Measurements from ENCODE around the gene CACNB2. TPM values are rescaled to one million over a fixed set of nuclear protein-coding genes. Genes with fewer than 3 reads are reported as not detected.
A peak's percentile ranks its signal among the peaks of the same experiment; 100 is the strongest.

Gene CACNB2
- total RNA-seq, result 10 to 100 TPM; 19.0 to 20.6 TPM

GRCh38 chr10:18140149-18140956 lies at the start of gene CACNB2:
TSS of gene CACNB2 (plus strand) at chr10:18140424.
- Histone ChIP-seq H3K27ac (peak within 1 kb of the TSS; percentile 85 to 88), H3K27me3 (no peaks in the 10 kb centered on the region), H3K9me3 (no peaks in the 10 kb centered on the region), H3K4me1 (peaks cover 0 to 13% of the 10 kb centered on the region in 2 donors), H3K36me3 (no peaks in the 10 kb centered on the region), H3K4me3 (peak within 1 kb of the TSS; percentile 62 to 67)
- DNase-seq (ENCODE audit: low spot score), result no peak
- TF ChIP-seq CTCF (IDR thresholded peaks at IDR 0.05), result peak in 1 of 2 donors; percentile 10

- Histone ChIP-seq H3K36me3 (no peaks in the 10 kb centered on the region), H3K27ac (no peak overlapping the region), H3K4me3 (no peak overlapping the region), H3K27me3 (no peaks in the 10 kb centered on the region), H3K9me3 (no peaks in the 10 kb centered on the region), H3K4me1 (no peaks in the 10 kb centered on the region)
- DNase-seq (ENCODE audit: low spot score), result no peak
- TF ChIP-seq CTCF (IDR thresholded peaks at IDR 0.05), result no peak
Measured at GRCh38 chr10:18094332-18094731, 45.9 kb upstream of the CACNB2 start.

- Histone ChIP-seq H3K4me3 (no peak overlapping the region), H3K36me3 (no peaks in the 10 kb centered on the region), H3K27ac (no peak overlapping the region), H3K4me1 (no peaks in the 10 kb centered on the region), H3K27me3 (no peaks in the 10 kb centered on the region), H3K9me3 (no peaks in the 10 kb centered on the region)
- TF ChIP-seq CTCF (IDR thresholded peaks at IDR 0.05), result no peak
- DNase-seq (ENCODE audit: low spot score), result no peak
Measured at GRCh38 chr10:18094793-18095192, 45.4 kb upstream of the CACNB2 start.

- H3K36me3 ChIP-seq, result no peaks in the 10 kb centered on the region
- no peaks in the 10 kb centered on the region for H3K4me1 ChIP-seq
- H3K4me3 ChIP-seq, result no peak overlapping the region
- no peak for TF ChIP-seq CTCF (IDR thresholded peaks at IDR 0.05)
- DNase-seq (ENCODE audit: low spot score), result no peak
- no peaks in the 10 kb centered on the region for H3K27me3 ChIP-seq
- H3K27ac ChIP-seq, result no peak overlapping the region
- no peaks in the 10 kb centered on the region for H3K9me3 ChIP-seq
Measured at GRCh38 chr10:18097524-18097923, 42.7 kb upstream of the CACNB2 start.

GRCh38 chr10:18098201-18098600 lies 42.0 kb upstream of the CACNB2 start:
- Histone ChIP-seq H3K27ac (no peak overlapping the region), H3K4me1 (no peaks in the 10 kb centered on the region), H3K4me3 (no peak overlapping the region), H3K9me3 (no peaks in the 10 kb centered on the region), H3K27me3 (no peaks in the 10 kb centered on the region), H3K36me3 (no peaks in the 10 kb centered on the region)
- TF ChIP-seq CTCF (IDR thresholded peaks at IDR 0.05), result no peak
- no peak for DNase-seq (ENCODE audit: low spot score)

- no peak for DNase-seq (ENCODE audit: low spot score)
- H3K4me1 ChIP-seq, result no peaks in the 10 kb centered on the region
- TF ChIP-seq CTCF (IDR thresholded peaks at IDR 0.05), result no peak
- H3K27ac ChIP-seq, result no peak overlapping the region
- H3K9me3 ChIP-seq, result no peaks in the 10 kb centered on the region
- H3K4me3 ChIP-seq, result no peak overlapping the region
- no peaks in the 10 kb centered on the region for H3K36me3 ChIP-seq
- H3K27me3 ChIP-seq, result no peaks in the 10 kb centered on the region
Measured at GRCh38 chr10:18099415-18099814, 40.8 kb upstream of the CACNB2 start.
